ENCODE data around the gene PINLYP.

- TF ChIP-seq CTCF (IDR thresholded peaks at IDR 0.05): no peak
- TF ChIP-seq EP300 (IDR thresholded peaks at IDR 0.05; ENCODE audit: low read depth): no peak
- TF ChIP-seq POLR2AphosphoS5 (IDR thresholded peaks at IDR 0.05): no peak
- TF ChIP-seq POLR2A (IDR thresholded peaks at IDR 0.05): no peak
Observed at GRCh38 chr19:43622956-43623355, 47.4 kb downstream of the PINLYP start.

All from transverse colon (tissue), 4 donors.